ENCODE data around the gene NR2F1-AS1. TPM values are rescaled to one million over a fixed set of nuclear protein-coding genes. Genes with fewer than 3 reads are reported as not detected.

NR2F1-AS1 gene
- total RNA-seq, 4 donors from 2014 or later: 6.0 to 48.1 (median 14.4) TPM

- 64 to 83% methylated on average over 1 of the region's 1 CpG for WGBS, 2 donors (ENCODE audit: low coverage in 1 of 2)
- no peaks in the 10 kb centered on the region for H3K27me3 ChIP-seq
Observed at GRCh38 chr5:93428868-93429267, 152.2 kb downstream of the NR2F1-AS1 start.

DNA sequence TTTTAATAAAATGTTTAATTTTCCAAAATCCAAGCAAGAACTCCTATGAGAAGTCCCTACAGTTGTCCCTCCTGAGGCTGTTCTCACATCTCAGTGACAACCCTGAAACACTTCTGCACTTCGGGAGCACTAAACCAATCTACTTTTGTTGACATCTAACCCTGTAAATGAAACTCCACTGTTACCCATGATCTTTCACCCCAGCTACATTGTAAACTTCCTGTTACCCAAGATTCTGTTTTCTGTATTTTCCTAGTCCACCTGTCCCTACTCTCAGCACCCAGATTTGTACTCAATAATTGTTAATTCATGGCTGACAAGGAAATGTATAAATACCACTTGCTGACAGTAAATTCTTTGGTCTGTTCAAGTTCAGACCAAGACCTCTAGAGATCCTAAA lies 153.7 kb downstream of the NR2F1-AS1 start:
- Histone ChIP-seq H3K4me1 (peaks cover 0 to 13% (median 0%) of the 10 kb centered on the region in 3 donors), H3K27ac (no peak overlapping the region), H3K9me3 (no peaks in the 10 kb centered on the region), H3K36me3 (no peaks in the 10 kb centered on the region), H3K27me3 (no peaks in the 10 kb centered on the region), H3K4me3 (no peak overlapping the region)
- 75 to 90% methylated on average over 1 of the region's 1 CpG for WGBS, 2 donors (ENCODE audit: low coverage in 1 of 2)
- TF ChIP-seq POLR2AphosphoS5 (IDR thresholded peaks at IDR 0.05): no peak
- no peak for TF ChIP-seq POLR2A (IDR thresholded peaks at IDR 0.05)
- TF ChIP-seq, protein P1, sequence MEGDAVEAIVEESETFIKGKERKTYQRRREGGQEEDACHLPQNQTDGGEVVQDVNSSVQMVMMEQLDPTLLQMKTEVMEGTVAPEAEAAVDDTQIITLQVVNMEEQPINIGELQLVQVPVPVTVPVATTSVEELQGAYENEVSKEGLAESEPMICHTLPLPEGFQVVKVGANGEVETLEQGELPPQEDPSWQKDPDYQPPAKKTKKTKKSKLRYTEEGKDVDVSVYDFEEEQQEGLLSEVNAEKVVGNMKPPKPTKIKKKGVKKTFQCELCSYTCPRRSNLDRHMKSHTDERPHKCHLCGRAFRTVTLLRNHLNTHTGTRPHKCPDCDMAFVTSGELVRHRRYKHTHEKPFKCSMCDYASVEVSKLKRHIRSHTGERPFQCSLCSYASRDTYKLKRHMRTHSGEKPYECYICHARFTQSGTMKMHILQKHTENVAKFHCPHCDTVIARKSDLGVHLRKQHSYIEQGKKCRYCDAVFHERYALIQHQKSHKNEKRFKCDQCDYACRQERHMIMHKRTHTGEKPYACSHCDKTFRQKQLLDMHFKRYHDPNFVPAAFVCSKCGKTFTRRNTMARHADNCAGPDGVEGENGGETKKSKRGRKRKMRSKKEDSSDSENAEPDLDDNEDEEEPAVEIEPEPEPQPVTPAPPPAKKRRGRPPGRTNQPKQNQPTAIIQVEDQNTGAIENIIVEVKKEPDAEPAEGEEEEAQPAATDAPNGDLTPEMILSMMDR (IDR thresholded peaks at IDR 0.05): no peak
- TF ChIP-seq EP300 (IDR thresholded peaks at IDR 0.05): no peak
- no peak for ATAC-seq

More at GRCh38 chr5:93428868-93429267, 152.2 kb downstream of the NR2F1-AS1 start:
- no peak overlapping the region for H3K4me3 ChIP-seq
- ATAC-seq: no peak
- no peaks in the 10 kb centered on the region for H3K36me3 ChIP-seq
- no peaks in the 10 kb centered on the region for H3K9me3 ChIP-seq
- TF ChIP-seq POLR2AphosphoS5 (IDR thresholded peaks at IDR 0.05) (no peak), EP300 (IDR thresholded peaks at IDR 0.05) (no peak)
- TF ChIP-seq, protein P1 (IDR thresholded peaks at IDR 0.05): no peak
- H3K27ac ChIP-seq: no peak overlapping the region
- H3K4me1 ChIP-seq: peaks cover 0 to 9% (median 0%) of the 10 kb centered on the region in 3 donors

GRCh38 chr5:93425096-93425495 lies 155.9 kb downstream of the NR2F1-AS1 start:
- TF ChIP-seq POLR2AphosphoS5 (IDR thresholded peaks at IDR 0.05): no peak
- TF ChIP-seq, protein P1 (IDR thresholded peaks at IDR 0.05): no peak
- no peak for TF ChIP-seq EP300 (IDR thresholded peaks at IDR 0.05)
- no peak for TF ChIP-seq POLR2A (IDR thresholded peaks at IDR 0.05)
- no peak for ATAC-seq
- Histone ChIP-seq H3K4me1 (peaks cover 0 to 22% (median 0%) of the 10 kb centered on the region in 3 donors), H3K27ac (no peak overlapping the region), H3K27me3 (no peaks in the 10 kb centered on the region), H3K36me3 (no peaks in the 10 kb centered on the region), H3K9me3 (no peaks in the 10 kb centered on the region), H3K4me3 (no peak overlapping the region)
- 52 to 80% methylated on average over 1 to 6 of the region's 6 CpGs for WGBS, 2 donors (ENCODE audit: low coverage in 1 of 2)

DNA sequence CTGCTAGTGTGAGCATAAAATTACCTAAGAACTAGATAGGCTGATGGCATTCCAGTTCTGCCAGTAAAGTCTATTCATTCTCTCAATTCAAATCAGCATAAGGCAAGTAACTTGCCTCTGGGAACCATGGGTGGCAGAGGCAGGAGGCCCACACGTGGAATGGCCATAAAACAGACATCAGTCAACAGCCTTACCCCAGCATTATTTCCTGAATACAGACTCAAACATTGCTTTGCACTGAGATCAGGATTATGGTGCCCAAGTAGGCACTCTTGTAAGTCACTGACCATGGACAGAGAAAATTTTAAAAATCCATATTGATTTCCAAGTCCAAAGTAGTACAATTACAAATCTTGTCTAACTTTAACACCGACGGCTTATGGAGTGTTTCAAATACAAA lies 157.7 kb downstream of the NR2F1-AS1 start:
- Histone ChIP-seq H3K36me3 (no peaks in the 10 kb centered on the region), H3K9me3 (no peaks in the 10 kb centered on the region), H3K27ac (no peak overlapping the region), H3K4me3 (no peak overlapping the region), H3K4me1 (peaks cover 0 to 24% (median 0%) of the 10 kb centered on the region in 3 donors), H3K27me3 (no peaks in the 10 kb centered on the region)
- 69 to 92% methylated on average over 2 to 3 of the region's 3 CpGs for WGBS, 2 donors (ENCODE audit: low coverage in 1 of 2)
- no peak for ATAC-seq
- TF ChIP-seq POLR2AphosphoS5 (IDR thresholded peaks at IDR 0.05) (no peak), EP300 (IDR thresholded peaks at IDR 0.05) (no peak), POLR2A (IDR thresholded peaks at IDR 0.05) (no peak)
- TF ChIP-seq, protein P1 (IDR thresholded peaks at IDR 0.05): no peak

GRCh38 chr5:93422652-93423280 lies 158.3 kb downstream of the NR2F1-AS1 start:
- ATAC-seq: no peak
- Histone ChIP-seq H3K4me1 (peaks cover 0 to 24% (median 0%) of the 10 kb centered on the region in 3 donors), H3K27ac (no peak overlapping the region), H3K9me3 (no peaks in the 10 kb centered on the region), H3K36me3 (no peaks in the 10 kb centered on the region), H3K27me3 (no peaks in the 10 kb centered on the region), H3K4me3 (no peak overlapping the region)
- WGBS, 2 donors (ENCODE audit: low coverage in 1 of 2): 61 to 71% methylated on average over 3 to 5 of the region's 5 CpGs
- TF ChIP-seq, protein P1 (IDR thresholded peaks at IDR 0.05): no peak
- TF ChIP-seq POLR2A (IDR thresholded peaks at IDR 0.05) (no peak), EP300 (IDR thresholded peaks at IDR 0.05) (no peak), POLR2AphosphoS5 (IDR thresholded peaks at IDR 0.05) (no peak)
